Stimulated activated CD4-positive, alpha-beta T cell treated with anti-CD3 and anti-CD28 coated beads, Interleukin-12 subunit alpha, Interleukin-12 subunit beta, amount 100 ng/mL, for 48 hours (primary cell): ENCODE results near the gene MATN1.

Source experiments
- DNase-seq, 3 donors: peaks; one replicate each; pipeline ENCODE4 v3.0.0-alpha.2; 2020; ENCODE audit warnings: low read depth in 2 of 3, low spot score in 1 of 3

MATN1 gene

DNA sequence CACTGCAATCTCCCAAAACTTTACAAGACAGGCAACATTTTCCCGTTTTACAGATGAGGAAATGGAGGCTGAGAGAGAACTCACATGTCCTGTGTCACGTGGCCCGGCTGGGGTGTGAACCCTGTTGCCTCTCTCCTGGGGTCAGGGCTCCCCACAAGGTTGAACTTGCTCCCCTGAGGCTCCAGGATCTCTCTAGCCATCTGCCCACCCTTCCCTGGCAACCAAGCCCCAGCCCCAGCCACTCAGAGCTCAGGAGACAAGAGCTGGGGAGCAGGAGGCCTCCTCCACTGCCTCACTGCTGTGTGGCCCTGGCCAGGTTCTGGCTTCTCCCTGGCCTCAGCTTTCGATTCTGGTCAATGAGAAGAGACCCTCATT, 22.4 kb upstream of the MATN1 start:
- no peak for DNase-seq

DNA sequence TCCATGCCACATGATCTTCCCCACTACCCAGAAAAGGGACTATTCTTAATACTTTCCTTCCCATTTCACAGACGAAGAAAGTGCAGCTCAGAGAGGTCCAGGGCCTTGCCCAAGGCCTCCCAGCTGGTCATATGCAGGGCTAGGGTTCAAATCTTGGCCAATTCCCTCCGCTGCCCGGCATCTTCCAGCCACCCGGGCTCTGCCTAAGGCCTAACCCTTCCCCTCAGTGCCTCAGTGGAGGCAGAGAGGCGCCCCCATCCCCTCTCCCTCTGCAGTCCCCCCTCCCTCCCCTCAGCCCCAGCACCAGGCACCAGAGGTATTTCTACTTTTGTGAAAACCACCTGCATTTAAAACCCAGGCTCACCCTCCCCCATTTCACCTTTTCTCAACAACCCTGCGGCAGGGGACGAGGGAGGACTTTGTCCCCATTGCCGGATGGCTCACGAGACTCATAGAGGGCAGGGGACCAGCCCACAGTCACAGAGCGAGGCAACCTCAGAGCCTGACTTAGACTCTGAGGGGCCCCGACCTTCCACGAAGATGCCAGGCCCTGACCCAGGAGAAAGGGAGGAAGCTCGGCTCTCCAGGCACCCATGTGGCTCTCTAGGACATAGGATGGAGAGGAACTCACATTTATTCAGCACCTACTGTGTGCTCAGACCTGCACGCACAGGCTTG, 21.9 kb upstream of the MATN1 start:
- DNase-seq = no peak

DNA sequence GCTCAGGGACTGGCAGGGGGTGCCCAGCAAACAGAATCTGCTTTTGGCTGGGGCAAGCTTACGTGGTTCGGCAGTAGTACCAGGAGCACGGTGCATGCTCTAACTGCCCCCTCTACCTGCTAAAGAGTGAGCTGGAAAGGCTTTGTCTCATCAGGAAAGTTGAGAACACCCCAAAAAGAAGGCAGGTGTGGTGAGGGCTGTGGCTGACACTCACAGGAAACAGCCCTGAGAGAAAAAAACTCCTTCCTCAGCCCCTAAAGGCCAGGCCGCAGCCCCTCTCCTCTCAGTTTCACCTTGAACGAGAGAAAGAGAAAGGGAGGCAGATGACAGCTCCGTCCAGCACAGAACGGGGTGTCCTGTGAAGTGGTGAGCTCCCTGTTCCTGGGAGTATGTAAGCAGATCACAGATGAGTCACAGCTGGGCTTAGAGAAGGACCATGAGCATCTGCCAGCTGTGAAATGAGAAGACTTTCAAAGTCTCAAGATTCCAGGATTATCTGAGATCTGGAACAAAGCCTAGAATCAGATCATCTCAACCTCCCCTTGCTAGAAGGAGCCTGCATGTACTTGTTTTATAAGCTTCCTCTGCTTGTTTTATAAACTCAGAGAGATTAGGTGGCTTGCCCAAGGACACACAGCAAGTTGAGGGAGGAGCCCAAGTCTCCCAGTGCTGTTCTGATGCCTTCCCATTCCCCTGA, 20.8 kb upstream of the MATN1 start:
- no peak for DNase-seq

DNA sequence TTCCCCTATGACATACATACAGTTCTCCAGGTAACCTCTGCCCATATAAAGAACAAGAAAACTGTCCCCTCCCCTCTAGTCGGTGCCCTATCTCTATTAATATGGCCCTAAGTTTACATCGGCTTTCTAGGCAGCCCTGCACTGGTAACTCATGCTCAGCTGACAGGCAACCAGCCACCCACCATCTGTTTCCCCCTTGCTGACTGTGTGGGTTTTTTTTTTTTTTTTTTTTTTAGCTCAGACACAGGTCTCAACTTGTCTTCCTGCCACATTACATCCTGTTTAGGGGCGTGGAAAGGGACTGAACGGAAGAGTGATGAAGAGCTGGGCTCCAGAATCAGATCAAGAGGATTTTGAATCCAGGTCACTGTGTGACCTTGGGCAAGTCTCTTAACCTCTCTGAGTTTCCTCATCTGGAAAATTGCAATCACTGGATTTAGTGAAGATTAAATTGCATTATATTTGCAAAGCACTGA, 20.2 kb upstream of the MATN1 start:
- peak in 2 of 3 donors; percentile 40 to 50 for DNase-seq

DNA sequence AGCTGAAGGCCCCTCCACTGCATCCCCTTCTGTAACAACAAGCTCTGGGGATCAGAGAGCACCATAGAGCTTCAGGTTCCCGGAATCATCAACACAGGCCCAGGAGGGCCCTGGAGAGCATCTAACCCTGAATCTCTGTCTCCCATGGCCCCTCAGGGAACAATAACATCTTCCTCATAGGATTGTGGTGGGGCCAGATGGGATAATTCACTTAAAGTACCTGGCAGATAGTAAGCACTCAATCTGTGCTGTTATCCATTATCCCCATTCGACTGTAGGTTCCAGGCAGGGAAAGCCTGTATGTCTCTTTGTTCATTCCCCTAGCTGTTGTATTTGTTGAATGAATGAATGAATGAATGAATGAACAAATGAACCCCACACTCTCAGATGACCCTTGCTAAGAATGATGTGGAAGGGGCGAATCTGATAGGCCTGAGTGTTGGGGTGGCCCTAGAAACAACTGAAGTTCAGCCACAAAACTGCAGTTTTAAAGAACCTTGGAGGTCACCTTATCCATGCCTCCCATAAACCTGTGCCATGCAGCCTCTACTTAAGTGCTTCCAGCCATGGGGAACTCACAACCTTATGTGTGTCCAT, 19.7 kb upstream of the MATN1 start:
- no peak for DNase-seq

DNA sequence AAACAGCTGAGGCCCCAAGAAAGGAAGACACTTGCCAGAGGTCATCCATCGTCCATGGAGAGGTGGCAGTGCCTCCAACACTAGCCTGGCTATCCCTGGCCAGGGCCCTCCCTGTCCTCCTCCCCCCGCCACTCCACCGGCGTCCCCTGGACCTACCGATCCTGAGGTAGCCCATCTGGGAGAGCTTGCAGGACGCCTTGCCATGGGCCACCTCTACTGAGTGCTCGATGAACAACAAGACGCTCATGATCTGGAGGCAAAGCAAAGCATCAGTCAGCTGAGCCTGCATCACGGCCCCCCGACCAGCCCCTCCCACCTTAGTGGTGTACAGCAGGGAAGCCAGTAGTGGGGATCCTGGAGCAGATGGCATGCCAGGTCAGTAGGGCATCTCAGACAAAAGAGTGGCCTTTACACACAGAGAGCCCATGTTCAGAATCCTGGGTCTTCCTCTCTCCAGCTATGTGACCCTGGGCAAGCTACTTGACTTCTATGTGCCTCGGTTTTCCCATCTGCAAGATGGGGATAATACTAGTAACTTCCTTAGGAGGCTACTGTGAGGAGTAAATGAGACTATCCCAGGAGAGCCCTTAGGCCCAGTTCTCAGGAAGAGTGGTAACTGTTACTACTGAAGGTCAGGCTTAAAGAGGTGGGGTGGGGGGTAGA, 19.0 kb upstream of the MATN1 start:
- no peak for DNase-seq

DNA sequence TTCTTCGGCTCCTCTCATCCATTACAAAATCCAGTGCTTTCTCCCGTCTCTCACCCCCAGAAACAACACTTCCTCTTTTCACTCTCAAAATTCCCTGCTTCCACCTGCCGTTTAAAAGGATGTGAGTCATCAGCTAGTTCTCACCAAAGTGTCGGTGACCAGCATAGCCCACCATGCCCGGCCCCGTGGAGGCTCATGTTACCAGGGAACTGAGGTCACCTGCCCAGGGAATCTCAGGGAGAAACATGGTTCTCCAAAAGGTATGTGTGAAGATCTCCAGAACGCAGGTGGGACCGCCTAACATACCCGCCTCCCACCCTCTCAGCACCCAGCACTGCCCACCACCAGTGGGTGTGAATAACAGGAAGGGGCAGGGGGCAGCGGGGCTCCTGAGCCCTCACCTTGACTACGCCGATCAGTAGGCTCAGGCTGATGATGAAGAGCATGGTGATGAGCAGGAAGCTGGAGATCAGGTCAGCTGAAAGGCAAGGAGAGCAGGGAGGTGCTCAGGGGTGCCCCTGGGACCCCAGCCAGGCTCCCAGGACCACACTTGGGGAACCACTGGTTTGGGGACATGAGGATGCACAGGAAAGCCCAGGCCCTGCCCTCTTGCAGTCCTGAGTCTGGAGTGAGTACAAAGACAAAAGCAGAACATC, 18.0 kb upstream of the MATN1 start:
- DNase-seq = no peak

DNA sequence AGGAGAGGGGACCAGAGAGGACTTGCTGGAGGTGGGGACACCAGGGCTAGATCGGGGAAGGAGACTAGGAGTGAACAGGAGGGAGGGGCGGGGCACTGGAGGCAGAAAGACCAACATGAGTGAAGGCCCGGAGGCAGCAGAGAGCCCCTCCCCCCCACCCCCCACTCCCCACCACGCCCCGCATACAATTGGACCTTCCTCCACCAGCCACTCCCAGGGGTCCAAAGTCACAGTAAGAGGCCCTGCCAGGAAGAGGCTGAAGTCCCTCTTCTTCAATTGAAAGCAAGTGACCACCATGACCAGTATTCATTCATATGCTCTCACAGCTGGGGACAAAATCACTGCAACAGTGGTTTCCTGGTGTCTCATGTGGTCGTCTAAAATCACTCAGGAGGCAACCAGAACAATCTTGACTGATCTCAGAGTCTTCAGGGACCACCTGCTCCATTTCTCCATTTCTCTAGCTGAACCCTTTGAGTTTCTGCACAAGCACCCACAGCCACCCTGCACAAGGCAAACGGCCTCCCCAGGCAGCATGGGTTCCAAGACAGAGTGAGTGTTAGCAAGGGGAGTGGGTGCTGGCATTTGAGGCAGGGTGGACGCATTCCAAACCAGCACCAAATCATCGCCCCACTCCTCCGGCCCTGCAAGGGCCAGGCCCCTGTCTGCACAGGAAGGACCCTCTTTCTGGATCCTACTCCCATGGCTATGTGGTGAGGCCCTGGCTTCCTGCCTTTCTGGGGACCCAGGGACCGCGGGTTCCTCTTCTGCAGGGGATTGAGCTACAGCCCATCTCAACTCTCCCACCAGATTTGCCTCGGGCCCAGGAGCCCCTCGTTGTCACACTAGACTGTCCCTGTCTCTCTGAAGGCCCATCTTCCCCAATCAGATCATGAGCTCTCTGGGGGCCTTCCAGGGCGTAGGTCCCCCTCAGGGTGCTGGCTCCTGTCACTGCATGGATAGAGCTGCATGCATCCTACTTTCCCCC, 17.2 kb upstream of the MATN1 start:
- DNase-seq = no peak

DNA sequence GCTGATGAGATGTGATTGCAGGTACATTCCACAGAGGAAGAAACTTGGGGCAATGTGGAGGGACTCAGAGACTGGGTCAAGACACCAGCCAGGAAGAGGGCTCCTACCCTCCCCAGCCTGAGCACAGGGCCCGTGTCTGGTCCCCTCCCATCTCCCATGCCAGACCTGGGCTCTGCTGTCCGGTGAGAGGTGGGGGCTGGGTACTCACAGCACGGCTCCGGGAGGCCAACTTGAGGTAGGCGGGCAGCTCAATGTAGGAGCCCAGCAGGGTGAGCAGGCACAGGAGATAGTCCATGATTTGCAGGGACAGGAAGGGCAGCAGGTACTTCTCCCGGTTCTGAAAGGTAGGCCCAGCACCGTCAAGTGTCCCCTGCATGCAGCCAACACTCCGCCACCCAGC, 16.2 kb upstream of the MATN1 start:
- no peak for DNase-seq

DNA sequence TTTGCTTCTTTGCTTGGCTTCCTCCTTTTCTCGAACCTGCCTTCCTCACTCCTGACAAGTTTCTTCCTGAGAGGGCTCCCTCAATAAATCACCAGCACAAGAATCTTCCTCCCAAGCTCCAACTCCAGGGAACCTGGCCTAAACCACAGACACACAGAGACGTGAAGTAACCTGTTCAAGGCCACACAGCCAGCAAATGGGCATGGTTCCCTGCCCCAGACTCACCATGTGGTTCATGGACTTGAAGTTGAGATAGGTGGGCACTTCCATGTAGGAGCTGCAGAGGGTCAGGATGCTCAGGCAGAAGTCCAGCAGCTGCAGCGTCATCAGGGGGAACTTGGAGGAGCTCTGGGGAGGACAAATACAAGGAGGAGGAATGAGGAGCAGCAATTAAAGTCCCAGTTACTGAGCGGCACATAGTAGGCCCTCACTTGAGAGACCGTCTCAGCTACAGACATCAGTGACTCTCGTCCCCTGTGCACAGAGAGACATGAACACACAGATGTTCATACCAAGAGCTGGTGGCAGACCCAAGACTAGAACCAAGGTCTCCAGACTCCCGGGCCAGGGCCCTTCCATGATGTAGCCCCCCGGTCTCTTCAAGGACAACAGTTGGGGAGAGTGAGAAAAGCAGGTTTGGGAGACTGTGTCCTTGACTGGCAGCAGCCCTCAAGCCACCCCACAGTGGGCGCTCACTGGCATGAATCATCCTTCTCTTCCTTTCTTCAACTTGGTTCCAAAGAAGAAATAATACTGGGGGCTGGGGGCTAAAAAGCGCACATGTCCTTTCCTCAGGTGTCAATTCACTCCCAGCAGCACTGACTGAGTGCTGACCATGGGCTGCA, 15.6 kb upstream of the MATN1 start:
- no peak for DNase-seq

DNA sequence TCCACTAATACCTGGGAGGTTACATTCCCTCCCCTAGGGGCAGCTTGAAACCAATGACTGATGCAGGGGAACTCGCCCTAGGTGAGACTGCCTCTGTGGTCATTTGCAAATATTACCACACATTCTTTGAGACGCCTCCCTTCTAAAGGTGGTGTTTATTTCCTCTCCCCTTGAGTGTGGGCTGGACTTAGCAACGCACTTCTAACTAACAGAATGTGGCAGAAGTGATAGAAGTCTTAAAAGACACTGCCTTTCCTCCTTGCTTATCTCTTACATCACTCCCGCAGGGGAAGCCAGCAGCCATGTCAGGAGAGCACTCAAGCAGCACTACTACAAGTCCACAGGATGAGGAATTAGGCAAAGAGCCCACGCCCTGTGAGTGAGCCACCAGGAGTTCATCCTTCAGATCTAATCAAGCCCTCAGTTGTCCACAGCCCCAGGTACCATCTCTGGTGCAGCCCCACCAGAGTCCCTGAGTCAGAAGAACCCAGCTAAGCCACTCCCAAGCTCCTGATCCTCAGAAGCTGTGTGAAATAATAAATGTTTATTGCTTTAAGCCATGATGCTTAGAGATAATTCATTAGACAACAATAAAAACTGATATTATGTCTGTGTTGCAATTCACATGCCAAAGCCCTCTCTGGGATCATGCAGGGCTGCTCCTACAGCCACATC, 14.8 kb upstream of the MATN1 start:
- DNase-seq = no peak

DNA sequence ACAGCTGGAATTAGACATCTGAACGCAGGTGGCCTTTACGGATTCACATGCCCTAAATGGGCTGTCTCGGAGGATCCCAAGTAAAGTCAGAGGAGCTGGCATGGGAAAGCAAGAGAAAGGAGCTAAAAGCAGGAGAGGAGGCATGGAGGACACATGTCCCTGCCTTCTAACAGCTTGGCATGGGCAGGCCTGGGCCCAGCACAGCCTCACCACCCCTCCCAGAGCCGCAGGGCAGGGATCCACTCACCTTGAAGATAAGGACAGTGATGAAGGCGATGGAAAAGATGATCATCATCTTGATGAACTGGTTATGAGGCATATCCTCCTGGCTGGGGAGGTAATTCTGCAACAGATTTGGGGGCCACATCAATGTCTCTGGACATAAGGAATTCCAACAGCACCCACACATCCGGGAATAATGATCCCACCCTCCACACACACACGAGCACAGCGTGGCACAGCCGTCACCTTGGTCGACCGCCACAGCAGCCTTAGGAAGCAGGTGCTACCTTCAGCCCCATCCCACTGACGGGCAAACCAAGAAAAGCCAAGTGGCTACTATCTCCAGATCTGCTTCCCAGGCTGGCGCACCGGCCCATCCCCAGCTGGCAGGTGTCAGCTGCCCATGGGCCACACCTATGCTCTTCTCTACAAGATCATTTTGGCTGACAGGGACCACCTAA, 14.1 kb upstream of the MATN1 start:
- DNase-seq = no peak

DNA sequence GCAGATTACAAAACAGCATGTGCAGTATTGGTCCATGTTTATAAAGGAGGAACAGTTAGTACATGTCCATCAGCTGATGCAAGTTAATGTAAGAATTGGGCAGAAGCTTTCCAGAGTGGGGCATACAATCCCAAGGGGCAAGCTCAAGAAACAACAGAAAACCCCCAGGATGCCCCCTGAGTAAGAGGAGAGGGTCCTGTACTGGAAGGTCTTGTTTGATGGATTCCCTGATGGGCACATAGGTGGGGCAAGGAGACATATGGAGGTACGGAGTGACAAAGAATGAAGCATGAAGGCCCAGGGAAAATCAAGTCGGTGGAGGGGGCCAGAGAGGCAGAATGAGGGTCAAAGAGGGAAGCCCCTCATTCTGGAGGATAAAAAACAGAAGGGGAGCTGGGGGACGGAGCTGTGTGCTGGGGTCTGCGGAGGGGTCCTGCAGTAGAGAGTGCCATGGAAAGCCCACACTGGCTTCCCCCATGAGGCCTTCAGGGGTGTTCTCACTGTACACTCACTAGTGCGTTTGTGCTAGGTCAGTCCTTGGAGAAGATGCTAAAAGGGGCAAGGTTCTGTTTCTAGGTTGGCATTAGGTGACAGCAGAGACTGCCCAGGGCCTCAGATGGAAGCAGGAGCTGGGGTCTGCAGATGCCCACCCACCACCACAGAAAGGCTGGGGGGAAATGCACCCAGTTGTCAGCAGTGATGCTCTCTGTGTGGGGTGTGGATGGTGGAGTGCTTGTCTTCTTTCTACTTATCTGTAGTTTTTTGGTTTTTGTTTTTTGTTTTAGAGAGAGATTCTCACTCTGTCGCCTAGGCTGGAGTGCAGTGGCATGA, 12.5 kb upstream of the MATN1 start:
- DNase-seq = no peak

DNA sequence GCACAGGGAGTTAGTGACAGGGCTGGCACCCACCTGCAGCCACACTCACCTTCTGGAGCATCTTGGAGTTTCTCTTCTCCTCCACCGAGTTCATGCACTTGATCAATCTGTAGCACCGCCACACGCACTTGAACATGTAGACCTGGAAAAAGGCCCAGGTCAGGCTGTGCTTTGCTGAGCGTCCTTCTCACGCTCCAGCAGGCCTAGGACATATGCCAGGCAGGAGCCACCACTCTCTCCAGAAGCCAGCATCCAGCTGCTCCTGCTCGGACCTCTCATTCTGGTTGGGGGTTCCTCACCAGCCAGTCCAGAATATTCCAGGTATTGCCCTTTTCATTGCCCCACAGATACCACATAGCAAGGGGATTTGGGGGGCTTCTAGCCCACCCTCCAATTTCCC, 11.7 kb upstream of the MATN1 start:
- no peak for DNase-seq

DNA sequence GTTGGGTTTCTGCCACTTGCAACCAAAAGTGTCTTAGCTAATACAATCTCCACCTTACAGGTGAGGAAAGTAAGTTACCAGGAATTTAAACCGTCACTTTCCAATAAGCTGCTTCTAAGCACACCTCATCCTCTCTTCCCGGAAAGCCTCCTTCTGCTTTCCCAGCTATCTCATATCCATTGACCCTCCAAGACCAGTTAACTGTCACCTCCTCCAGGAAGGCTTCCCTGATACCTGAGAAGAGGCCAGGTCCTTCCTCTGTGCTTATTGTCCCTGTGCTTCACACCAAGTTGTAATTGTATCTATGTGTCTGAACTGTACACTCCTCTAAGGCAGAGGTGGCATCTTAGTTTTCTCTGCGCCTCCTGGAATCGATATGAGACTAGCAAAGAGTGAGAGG, 11.2 kb upstream of the MATN1 start:
- DNase-seq = no peak

DNA sequence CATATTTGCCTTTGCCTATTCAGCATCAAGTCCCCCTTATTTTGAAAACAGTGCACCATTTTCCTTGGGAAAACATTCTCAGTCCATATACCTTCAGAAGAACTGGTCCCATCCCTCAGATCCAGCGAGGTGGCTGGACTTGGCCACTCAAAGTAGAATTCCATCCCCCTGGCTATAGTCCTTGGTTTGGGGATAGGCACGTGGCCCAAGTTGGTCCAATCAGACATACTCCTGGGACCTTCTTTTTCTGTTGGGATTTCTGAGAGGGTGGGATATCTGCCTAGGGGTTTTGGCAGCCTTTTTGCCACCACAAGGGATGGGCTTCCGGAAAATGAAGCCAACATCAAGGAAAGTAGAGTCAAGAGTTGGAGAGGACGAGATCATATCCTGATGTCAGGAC, 10.7 kb upstream of the MATN1 start:
- no peak for DNase-seq

DNA sequence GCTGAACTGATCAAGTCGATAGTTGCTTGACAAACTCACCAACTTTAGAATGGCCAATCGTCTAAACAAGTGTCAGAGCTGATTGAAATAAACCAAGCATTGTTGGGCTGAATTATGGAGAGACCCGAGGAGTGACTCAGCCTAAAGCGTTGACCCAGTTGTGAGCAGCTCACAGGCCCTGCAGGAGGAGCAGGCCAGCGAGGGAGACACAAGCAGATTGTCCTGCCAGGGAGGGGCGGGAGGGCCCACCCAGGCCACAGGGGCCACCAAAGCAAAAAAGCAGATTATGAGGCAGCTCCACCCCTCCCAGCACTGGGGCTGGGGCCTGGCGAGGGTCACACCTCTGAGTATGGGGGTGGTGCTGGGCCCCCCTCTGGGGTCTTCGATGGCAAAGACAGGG, 10.1 kb upstream of the MATN1 start:
- no peak for DNase-seq
